Loucy (cell line): ENCODE results near the gene CHN2.

Source experiments
- EZH2phosphoT487 ChIP-seq: fragments of 200-600 bp; IDR thresholded peaks from 2 replicates; pipeline ENCODE4 v1.6.1; 2018; ENCODE audit warnings: antibody characterized with exemption, mild to moderate bottlenecking, moderate library complexity, borderline replicate concordance
- TF ChIP-seq, protein P1 (sequence below): fragments of 200-600 bp; sonication (generic); conservative IDR thresholded peaks from 2 replicates; pipeline ENCODE4 v1.5.1; 2014; ENCODE audit warnings: mild to moderate bottlenecking, antibody characterized with exemption, low read length

DNA sequence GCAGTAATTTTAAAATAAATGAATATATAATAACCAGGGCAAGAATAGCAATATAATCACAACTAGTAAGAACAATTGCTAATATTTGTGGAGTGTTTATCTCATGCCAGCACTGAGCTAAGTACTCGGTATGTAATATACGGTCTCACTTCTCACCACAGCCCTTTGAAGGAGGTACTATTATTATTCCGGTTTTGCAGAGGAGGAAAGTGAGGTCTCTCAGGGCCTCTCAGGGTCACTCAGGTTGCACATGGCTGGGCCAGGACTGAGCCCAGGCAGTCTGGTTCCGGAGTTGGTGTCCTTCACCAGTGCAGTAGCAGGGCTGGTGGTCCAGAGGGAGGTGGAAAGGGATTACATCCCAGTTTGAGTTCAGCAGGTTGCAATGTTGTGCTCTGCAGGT lies 80.9 kb downstream of the CHN2 start:
- TF ChIP-seq, protein P1, sequence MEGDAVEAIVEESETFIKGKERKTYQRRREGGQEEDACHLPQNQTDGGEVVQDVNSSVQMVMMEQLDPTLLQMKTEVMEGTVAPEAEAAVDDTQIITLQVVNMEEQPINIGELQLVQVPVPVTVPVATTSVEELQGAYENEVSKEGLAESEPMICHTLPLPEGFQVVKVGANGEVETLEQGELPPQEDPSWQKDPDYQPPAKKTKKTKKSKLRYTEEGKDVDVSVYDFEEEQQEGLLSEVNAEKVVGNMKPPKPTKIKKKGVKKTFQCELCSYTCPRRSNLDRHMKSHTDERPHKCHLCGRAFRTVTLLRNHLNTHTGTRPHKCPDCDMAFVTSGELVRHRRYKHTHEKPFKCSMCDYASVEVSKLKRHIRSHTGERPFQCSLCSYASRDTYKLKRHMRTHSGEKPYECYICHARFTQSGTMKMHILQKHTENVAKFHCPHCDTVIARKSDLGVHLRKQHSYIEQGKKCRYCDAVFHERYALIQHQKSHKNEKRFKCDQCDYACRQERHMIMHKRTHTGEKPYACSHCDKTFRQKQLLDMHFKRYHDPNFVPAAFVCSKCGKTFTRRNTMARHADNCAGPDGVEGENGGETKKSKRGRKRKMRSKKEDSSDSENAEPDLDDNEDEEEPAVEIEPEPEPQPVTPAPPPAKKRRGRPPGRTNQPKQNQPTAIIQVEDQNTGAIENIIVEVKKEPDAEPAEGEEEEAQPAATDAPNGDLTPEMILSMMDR: no peak
- TF ChIP-seq EZH2phosphoT487: no peak
